ENCODE data around the gene FKBP3. TPM values are rescaled to one million over a fixed set of nuclear protein-coding genes. Genes with fewer than 3 reads are reported as not detected.
"Not testable (repeated sequence)": the region's sequence is repeated elsewhere in the genome, so short reads cannot be mapped to it uniquely, and the experiment has no call there.

The FKBP3 gene
- total RNA-seq, 5 donors from 2014 or later (not counting 1 experiment from before 2014, with no cell fraction given) = 33.8 to 49.3 (median 45.2) TPM

GRCh38 chr14:45089813-45090212 lies 44.5 kb downstream of the FKBP3 start:
- DNase-seq = no peak
- Mint-ChIP-seq H3K27ac (peak overlapping the region in 1 of 2 donors; percentile 43), H3K4me3 (no peak overlapping the region), H3K9me3 (no peaks in the 10 kb centered on the region), H3K36me3 (peaks cover 12% of the 10 kb centered on the region), H3K27me3 (no peaks in the 10 kb centered on the region), H3K4me1 (peaks cover 71 to 77% (median 74%) of the 10 kb centered on the region in 3 donors)
- peak in 3 of 4 experiments; percentile 34 to 52 (median 41) for ATAC-seq (replicated peaks in 1 of 4)
- no CpG with 5 or more reads among the region's 1 CpG for WGBS (ENCODE audit: insufficient coverage)
- Histone ChIP-seq H3K27ac (ENCODE audit: low read length) (no peak overlapping the region), H3K36me3 (ENCODE audit: control insufficient read depth in 2 of 2, extremely low read depth in 1 of 2, insufficient read depth in 1 of 2, low read length in 1 of 2) (no peaks in the 10 kb centered on the region), H3K4me3 (ENCODE audit: control insufficient read depth in 1 of 2, extremely low read depth in 1 of 2, low read length in 1 of 2) (no peak overlapping the region), H3K9me3 (no peaks in the 10 kb centered on the region), H3K4me1 (ENCODE audit: control insufficient read depth in 1 of 2, extremely low read depth in 1 of 2, insufficient read depth in 2 of 2, low read length in 2 of 2) (peaks cover 13 to 19% of the 10 kb centered on the region in 2 experiments), H3K27me3 (replicated peaks in 1 of 2; ENCODE audit: control insufficient read depth in 2 of 2, extremely low read depth in 1 of 2, insufficient read depth in 2 of 2, low read length in 1 of 2) (no peaks in the 10 kb centered on the region)
- ChIA-PET POLR2A (interaction anchor here in 1 of 2 donors (0.5 kb wide), 1 partner anchor 57 kb away, joined by 3 read pairs; no protein-coding TSS in a partner anchor), CTCF (no interaction called here)

GRCh38 chr14:45084946-45085346 lies 49.3 kb downstream of the FKBP3 start:
- ChIA-PET CTCF (interaction anchor here (0.5 to 0.6 kb wide), 2 partner anchors 14 to 167 kb away, joined by 3 to 4 read pairs; no protein-coding TSS in a partner anchor), POLR2A (interaction anchor here in 1 of 2 donors (1.5 kb wide), 1 partner anchor 122 kb away, joined by 4 read pairs; no protein-coding TSS in a partner anchor)
- peaks cover 57 to 72% (median 61%) of the 10 kb centered on the region in 3 donors for H3K4me1 Mint-ChIP-seq
- WGBS (ENCODE audit: insufficient coverage) = no CpG with 5 or more reads among the region's 4 CpGs
- no peaks in the 10 kb centered on the region for H3K9me3 Mint-ChIP-seq
- peak overlapping the region; percentile 95 to 96 (median 96) for H3K4me3 Mint-ChIP-seq
- peak overlapping the region; percentile 87 to 91 for H3K27ac Mint-ChIP-seq
- Histone ChIP-seq H3K4me3 (ENCODE audit: control insufficient read depth in 1 of 2, extremely low read depth in 1 of 2, low read length in 1 of 2) (peak overlapping the region; percentile 89 to 98), H3K27ac (ENCODE audit: low read length) (no peak overlapping the region), H3K27me3 (replicated peaks in 1 of 2; ENCODE audit: control insufficient read depth in 2 of 2, extremely low read depth in 1 of 2, insufficient read depth in 2 of 2, low read length in 1 of 2) (no peaks in the 10 kb centered on the region), H3K9me3 (no peaks in the 10 kb centered on the region), H3K4me1 (ENCODE audit: control insufficient read depth in 1 of 2, extremely low read depth in 1 of 2, insufficient read depth in 2 of 2, low read length in 2 of 2) (peaks cover 23 to 30% of the 10 kb centered on the region in 2 experiments), H3K36me3 (ENCODE audit: control insufficient read depth in 2 of 2, extremely low read depth in 1 of 2, insufficient read depth in 1 of 2, low read length in 1 of 2) (no peaks in the 10 kb centered on the region)
- ATAC-seq (replicated peaks in 1 of 4) (no peak), DNase-seq (peak in 1 of 35 experiments; percentile 20)
- no peaks in the 10 kb centered on the region for H3K36me3 Mint-ChIP-seq
- H3K27me3 Mint-ChIP-seq = no peaks in the 10 kb centered on the region

GRCh38 chr14:45083976-45084722 lies 50.1 kb downstream of the FKBP3 start, which contains the start of gene PRPF39:
Gene PRPF39, plus strand, starts transcription at chr14:45084116. Its CDS starts 11,124 bp downstream, at chr14:45095240.
- ATAC-seq (replicated peaks in 1 of 4) = peak; percentile 89 to 96 (median 95)
- peak within 1 kb of the TSS; percentile 89 to 98 for H3K4me3 ChIP-seq (ENCODE audit: control insufficient read depth in 1 of 2, extremely low read depth in 1 of 2, low read length in 1 of 2)
- H3K9me3 ChIP-seq = no peaks in the 10 kb centered on the region
- WGBS (ENCODE audit: insufficient coverage) = 0% methylated on average over 19 of the region's 49 CpGs
- peak within 1 kb of the TSS; percentile 84 for H3K27ac ChIP-seq (ENCODE audit: low read length)
- Mint-ChIP-seq H3K27ac (peak within 1 kb of the TSS; percentile 87 to 91), H3K27me3 (no peaks in the 10 kb centered on the region), H3K4me3 (peak within 1 kb of the TSS; percentile 95 to 96 (median 96)), H3K36me3 (no peaks in the 10 kb centered on the region), H3K4me1 (peaks cover 49 to 64% (median 54%) of the 10 kb centered on the region in 3 donors), H3K9me3 (no peaks in the 10 kb centered on the region)
- ChIA-PET POLR2A (interaction anchor here in 1 of 2 donors (1.5 kb wide), 1 partner anchor 121 kb away, joined by 4 read pairs; no protein-coding TSS in a partner anchor), CTCF (interaction anchor here in 1 of 2 donors (0.5 to 1.0 kb wide), 2 partner anchors 14 to 53 kb away, joined by 3 to 4 read pairs; no protein-coding TSS in a partner anchor)
- DNase-seq = peak; percentile 86 to 98 (median 91)
- H3K36me3 ChIP-seq (ENCODE audit: control insufficient read depth in 2 of 2, extremely low read depth in 1 of 2, insufficient read depth in 1 of 2, low read length in 1 of 2) = no peaks in the 10 kb centered on the region
- H3K27me3 ChIP-seq (replicated peaks in 1 of 2; ENCODE audit: control insufficient read depth in 2 of 2, extremely low read depth in 1 of 2, insufficient read depth in 2 of 2, low read length in 1 of 2) = no peaks in the 10 kb centered on the region
- peaks cover 21 to 26% of the 10 kb centered on the region in 2 experiments for H3K4me1 ChIP-seq (ENCODE audit: control insufficient read depth in 1 of 2, extremely low read depth in 1 of 2, insufficient read depth in 2 of 2, low read length in 2 of 2)

GRCh38 chr14:45083617-45083975 lies 50.7 kb downstream of the FKBP3 start:
- Mint-ChIP-seq H3K9me3 (no peaks in the 10 kb centered on the region), H3K4me3 (peak overlapping the region; percentile 95 to 96 (median 96)), H3K4me1 (peaks cover 43 to 60% (median 48%) of the 10 kb centered on the region in 3 donors), H3K27me3 (no peaks in the 10 kb centered on the region), H3K36me3 (no peaks in the 10 kb centered on the region), H3K27ac (peak overlapping the region; percentile 19 to 66)
- H3K27me3 ChIP-seq (replicated peaks in 1 of 2; ENCODE audit: control insufficient read depth in 2 of 2, extremely low read depth in 1 of 2, insufficient read depth in 2 of 2, low read length in 1 of 2) = no peaks in the 10 kb centered on the region
- ChIA-PET POLR2A (no interaction called here), CTCF (interaction anchor here in 1 of 2 donors (1.0 kb wide), 1 partner anchor 53 kb away, joined by 3 read pairs; no protein-coding TSS in a partner anchor)
- no peaks in the 10 kb centered on the region for H3K9me3 ChIP-seq
- DNase-seq (no peak), ATAC-seq (replicated peaks in 1 of 4) (no peak)
- peaks cover 21 to 26% of the 10 kb centered on the region in 2 experiments for H3K4me1 ChIP-seq (ENCODE audit: control insufficient read depth in 1 of 2, extremely low read depth in 1 of 2, insufficient read depth in 2 of 2, low read length in 2 of 2)
- peak overlapping the region; percentile 74 for H3K27ac ChIP-seq (ENCODE audit: low read length)
- no peaks in the 10 kb centered on the region for H3K36me3 ChIP-seq (ENCODE audit: control insufficient read depth in 2 of 2, extremely low read depth in 1 of 2, insufficient read depth in 1 of 2, low read length in 1 of 2)
- peak overlapping the region; percentile 51 to 98 for H3K4me3 ChIP-seq (ENCODE audit: control insufficient read depth in 1 of 2, extremely low read depth in 1 of 2, low read length in 1 of 2)
- WGBS (ENCODE audit: insufficient coverage) = 2% methylated on average over 5 of the region's 10 CpGs

- ATAC-seq (replicated peaks in 1 of 4) (no peak), DNase-seq (no peak)
- no peak overlapping the region for H3K4me3 ChIP-seq (ENCODE audit: control insufficient read depth in 1 of 2, extremely low read depth in 1 of 2, low read length in 1 of 2)
- H3K4me1 ChIP-seq (ENCODE audit: control insufficient read depth in 1 of 2, extremely low read depth in 1 of 2, insufficient read depth in 2 of 2, low read length in 2 of 2) = peaks cover 18 to 26% of the 10 kb centered on the region in 2 experiments
- H3K27me3 ChIP-seq (replicated peaks in 1 of 2; ENCODE audit: control insufficient read depth in 2 of 2, extremely low read depth in 1 of 2, insufficient read depth in 2 of 2, low read length in 1 of 2) = no peaks in the 10 kb centered on the region
- WGBS (ENCODE audit: insufficient coverage) = 100% methylated on average over 1 of the region's 2 CpGs
- H3K27ac ChIP-seq (ENCODE audit: low read length) = no peak overlapping the region
- Mint-ChIP-seq H3K27ac (no peak overlapping the region), H3K4me1 (peaks cover 33 to 49% (median 38%) of the 10 kb centered on the region in 3 donors), H3K4me3 (peak overlapping the region in 2 of 3 donors; percentile 18 to 96), H3K9me3 (no peaks in the 10 kb centered on the region), H3K36me3 (no peaks in the 10 kb centered on the region), H3K27me3 (no peaks in the 10 kb centered on the region)
- no peaks in the 10 kb centered on the region for H3K9me3 ChIP-seq
- CTCF ChIA-PET = interaction anchor here in 1 of 2 donors (0.5 to 1.4 kb wide), 2 partner anchors 15 to 189 kb away, joined by 3 read pairs; no protein-coding TSS in a partner anchor
- H3K36me3 ChIP-seq (ENCODE audit: control insufficient read depth in 2 of 2, extremely low read depth in 1 of 2, insufficient read depth in 1 of 2, low read length in 1 of 2) = no peaks in the 10 kb centered on the region
- POLR2A ChIA-PET = no interaction called here
Observed at GRCh38 chr14:45082420-45082819, 51.9 kb downstream of the FKBP3 start.

- H3K4me3 ChIP-seq (ENCODE audit: control insufficient read depth in 1 of 2, extremely low read depth in 1 of 2, low read length in 1 of 2); H3K9me3 ChIP-seq; H3K27me3 ChIP-seq (replicated peaks in 1 of 2; ENCODE audit: control insufficient read depth in 2 of 2, extremely low read depth in 1 of 2, insufficient read depth in 2 of 2, low read length in 1 of 2); DNase-seq; H3K27me3 Mint-ChIP-seq; ATAC-seq (replicated peaks in 1 of 4); CTCF ChIA-PET; H3K36me3 Mint-ChIP-seq; H3K4me3 Mint-ChIP-seq; H3K36me3 ChIP-seq (ENCODE audit: control insufficient read depth in 2 of 2, extremely low read depth in 1 of 2, insufficient read depth in 1 of 2, low read length in 1 of 2); H3K9me3 Mint-ChIP-seq; H3K27ac Mint-ChIP-seq; H3K27ac ChIP-seq (ENCODE audit: low read length); POLR2A ChIA-PET: not testable (repeated sequence)
- H3K4me1 Mint-ChIP-seq = peaks cover 20 to 36% (median 25%) of the 10 kb centered on the region in 3 donors
- 100% methylated on average over 3 of the region's 3 CpGs for WGBS (ENCODE audit: insufficient coverage)
- H3K4me1 ChIP-seq (ENCODE audit: control insufficient read depth in 1 of 2, extremely low read depth in 1 of 2, insufficient read depth in 2 of 2, low read length in 2 of 2) = peaks cover 18 to 20% of the 10 kb centered on the region in 2 experiments
Observed at GRCh38 chr14:45081096-45081495, 53.2 kb downstream of the FKBP3 start.
